H1 (cell line): ENCODE measurements around the gene SCAF11. TPM values are rescaled to one million over a fixed set of nuclear protein-coding genes. Genes with fewer than 3 reads are reported as not detected.

Experiments used
- CTCF ChIA-PET: fragments of 300-600 bp; sonication (Branson Sonifier 250); formaldehyde crosslinking; loops from one replicate; lab custom pipeline; 2021; ENCODE audit not compliant: partially characterized antibody; lab: Charles Lee
- POLR2A ChIA-PET: fragments of 300-600 bp; sonication (Branson Sonifier 250); formaldehyde crosslinking; loops from one replicate; lab custom pipeline; 2021; ENCODE audit warnings: inconsistent platforms; ENCODE audit not compliant: partially characterized antibody; lab: Charles Lee
- DNase-seq, 2 experiments: peaks; one replicate each; pipeline versions ENCODE4 v3.0.0 to v3.0.0-alpha.2; 2010 to 2022; ENCODE audit warnings: low spot score in 2 of 2, low read depth in 1 of 2, mixed read lengths in 1 of 2
- FAIRE-seq: peaks from 2 replicates; lab custom pipeline; 2011; peaks lifted over from hg19 to GRCh38; lab: Jason Lieb, UNC
- H2AFZ ChIP-seq: 2 replicates; pipeline ENCODE4 v1.8.1; 2012; ENCODE audit warnings: low read length, inconsistent platforms
- H2AK5ac ChIP-seq: 2 replicates; pipeline ENCODE4 v1.6.1; 2013; ENCODE audit warnings: low read depth, low read length
- H2BK120ac ChIP-seq: replicated peaks from 2 replicates; pipeline ENCODE3; 2013; ENCODE audit warnings: low read depth, low read length, inconsistent platforms
- H2BK12ac ChIP-seq: 2 replicates; pipeline ENCODE4 v1.6.1; 2013; ENCODE audit warnings: low read depth, low read length
- H2BK15ac ChIP-seq: 2 replicates; pipeline ENCODE4 v1.6.1; 2013; ENCODE audit warnings: low read length
- H2BK20ac ChIP-seq: 2 replicates; pipeline ENCODE4 v1.6.1; 2013; ENCODE audit warnings: low read length
- H2BK5ac ChIP-seq: 2 replicates; pipeline ENCODE4 v1.6.1; 2013; ENCODE audit warnings: low read depth, low read length
- H3K14ac ChIP-seq: 2 replicates; pipeline ENCODE4 v1.6.1; 2013; ENCODE audit warnings: inconsistent platforms; ENCODE audit not compliant: insufficient read length
- H3K18ac ChIP-seq: 2 replicates; pipeline ENCODE4 v1.6.1; 2013; ENCODE audit warnings: low read length; ENCODE audit errors: extremely low read depth
- H3K23ac ChIP-seq: 2 replicates; pipeline ENCODE4 v1.6.1; 2013; ENCODE audit warnings: inconsistent platforms; ENCODE audit not compliant: insufficient read length
- H3K23me2 ChIP-seq: 2 replicates; pipeline ENCODE4 v1.6.1; 2013; ENCODE audit warnings: low read depth, low read length
- H3K27ac ChIP-seq: 2 replicates; pipeline ENCODE4 v1.6.1; 2011; ENCODE audit warnings: low read depth, low read length, inconsistent platforms
- H3K27me3 ChIP-seq, 4 experiments: replicated peaks in 1 of 4; 1 replicate in 1 of 4; 2 replicates in 3 of 4; pipeline versions ENCODE4 v1.6.1 to v1.8.1; 2011 to 2013; ENCODE audit warnings: low read length in 3 of 4, mild to moderate bottlenecking in 3 of 4, inconsistent platforms in 2 of 4, mixed read lengths in 2 of 4, moderate library complexity in 1 of 4; ENCODE audit not compliant: control insufficient read depth in 3 of 4, insufficient read depth in 3 of 4; ENCODE audit errors: extremely low read depth in 1 of 4
- H3K36me3 ChIP-seq, 4 experiments: 2 replicates each; pipeline versions ENCODE4 v1.6.1 to v1.8.1; 2011 to 2013; ENCODE audit warnings: mild to moderate bottlenecking in 4 of 4, low read length in 3 of 4, moderate library complexity in 2 of 4, control low read depth in 1 of 4, inconsistent platforms in 1 of 4; ENCODE audit not compliant: insufficient read depth in 4 of 4, control insufficient read depth in 2 of 4
- H3K4ac ChIP-seq: replicated peaks from 2 replicates; pipeline ENCODE3; 2013; ENCODE audit warnings: low read length, low read depth, mixed read lengths, inconsistent platforms; ENCODE audit not compliant: insufficient read length
- H3K4me1 ChIP-seq, 4 experiments: replicated peaks in 1 of 4; 1 replicate in 1 of 4; 2 replicates in 3 of 4; pipeline versions ENCODE4 v1.6.1 to v1.8.1; 2011 to 2013; ENCODE audit warnings: low read length in 3 of 4, inconsistent platforms in 2 of 4, mixed read lengths in 1 of 4; ENCODE audit not compliant: insufficient read depth in 4 of 4, control insufficient read depth in 3 of 4
- H3K4me2 ChIP-seq, 2 experiments: 2 replicates each; pipeline versions ENCODE4 v1.6.1 to v1.8.1; 2011 to 2013; ENCODE audit warnings: low read depth in 2 of 2, low read length in 2 of 2, control low read depth in 1 of 2, inconsistent platforms in 1 of 2, mild to moderate bottlenecking in 1 of 2; ENCODE audit not compliant: insufficient read depth in 1 of 2
- H3K4me3 ChIP-seq, 4 experiments: fragments of 200-600, 300-600 bp in 1 of 4; sonication (generic), shearing (Covaris generic), sonication (Bioruptor Twin) in 1 of 4; 2 replicates each; pipeline versions ENCODE4 v1.5.1 to v1.8.1; 2011 to 2016; ENCODE audit warnings: low read length in 4 of 4, low read depth in 3 of 4, control low read depth in 2 of 4, inconsistent platforms in 2 of 4, mild to moderate bottlenecking in 2 of 4, mixed read lengths in 1 of 4, moderate library complexity in 1 of 4; ENCODE audit not compliant: insufficient read depth in 2 of 4; ENCODE audit errors: extremely low read depth in 1 of 4
- H3K56ac ChIP-seq: replicated peaks from 2 replicates; pipeline ENCODE3; 2013; ENCODE audit warnings: low read depth, mild to moderate bottlenecking, mixed read lengths, low read length, inconsistent platforms; ENCODE audit not compliant: insufficient read length
- H3K79me1 ChIP-seq: 2 replicates; pipeline ENCODE4 v1.6.1; 2013; ENCODE audit warnings: low read depth, low read length, control low read depth
- H3K79me2 ChIP-seq, 2 experiments: 2 replicates each; pipeline versions ENCODE4 v1.6.1 to v1.8.1; 2012 to 2013; ENCODE audit warnings: low read length in 2 of 2, mild to moderate bottlenecking in 2 of 2, inconsistent platforms in 1 of 2; ENCODE audit not compliant: insufficient read depth in 2 of 2, control insufficient read depth in 1 of 2
- H3K9ac ChIP-seq, 4 experiments: replicated peaks in 1 of 4; 1 replicate in 1 of 4; 2 replicates in 3 of 4; pipeline versions ENCODE4 v1.6.1 to v1.8.1; 2011 to 2013; ENCODE audit warnings: low read depth in 3 of 4, low read length in 3 of 4, control low read depth in 2 of 4, mild to moderate bottlenecking in 2 of 4, moderate library complexity in 2 of 4, inconsistent platforms in 1 of 4; ENCODE audit errors: extremely low read depth in 1 of 4
- H3K9me3 ChIP-seq, 2 experiments: 2 replicates each; pipeline versions ENCODE4 v1.6.1 to v1.8.1; 2012 to 2013; ENCODE audit warnings: mild to moderate bottlenecking in 2 of 2, moderate library complexity in 2 of 2, control low read depth in 1 of 2, inconsistent platforms in 1 of 2, low read depth in 1 of 2, low read length in 1 of 2, mixed read lengths in 1 of 2; ENCODE audit not compliant: insufficient read depth in 2 of 2
- H4K20me1 ChIP-seq, 2 experiments: replicated peaks in 1 of 2; 2 replicates each; pipeline versions ENCODE3 to v1.8.1; 2011 to 2013; ENCODE audit warnings: inconsistent platforms in 2 of 2, low read length in 2 of 2, mild to moderate bottlenecking in 1 of 2; ENCODE audit not compliant: insufficient read depth in 2 of 2, control insufficient read depth in 1 of 2
- H4K5ac ChIP-seq: 2 replicates; pipeline ENCODE4 v1.6.1; 2013; ENCODE audit warnings: low read length, low read depth, mixed read lengths, inconsistent platforms; ENCODE audit not compliant: insufficient read length
- H4K8ac ChIP-seq: 2 replicates; pipeline ENCODE4 v1.8.0; 2013; ENCODE audit warnings: mild to moderate bottlenecking, moderate library complexity, low read length, inconsistent platforms; ENCODE audit not compliant: insufficient read depth; ENCODE audit errors: extremely low read depth
- H4K91ac ChIP-seq: replicated peaks from 2 replicates; pipeline ENCODE3; 2013; ENCODE audit warnings: low read length, mixed read lengths, inconsistent platforms; ENCODE audit not compliant: insufficient read length
- WGBS, 2 experiments: shearing (Covaris generic) in 1 of 2; methylation state at CpG; one replicate each; pipeline versions ENCODE4 v1.1.6 to v1.1.7; 2013 to 2015; ENCODE audit warnings: low lambda C conversion rate in 2 of 2, mixed read lengths in 2 of 2, inconsistent platforms in 1 of 2, low coverage in 1 of 2, missing lambda C conversion rate in 1 of 2; ENCODE audit not compliant: insufficient replicate concordance in 2 of 2, insufficient coverage in 1 of 2, insufficient read length in 1 of 2; ENCODE audit errors: extremely low coverage in 1 of 2, missing lambda C conversion rate in 1 of 2; 5-methylcytosine and 5-hydroxymethylcytosine counted together
- polyA plus RNA-seq, 7 experiments: library from polyadenylated mRNA; depleted of rRNA in 3 of 7; stranded (reverse) in 5 of 7; unstranded in 2 of 7; fragments of >200 nt in 5 of 7; fragments of 200-250 nt in 2 of 7; gene quantifications; 1 replicate in 5 of 7; 2 replicates in 1 of 7; 4 replicates in 1 of 7; pipeline versions ENCODE4 v1.2.1 to v1.2.3, GENCODE V29; 2011 to 2013; ENCODE audit warnings: missing spikeins in 2 of 7, mixed read lengths in 2 of 7
- total RNA-seq: library from RNA; stranded (reverse); fragmentation: NEBNext Ultra II Directional; extraction: Animal tissue kit (Norgen Biotek cat#: 25700); gene quantifications from 2 replicates; pipeline ENCODE4 v1.2.1, GENCODE V29; 2021

Gene SCAF11
- total and polyA plus RNA-seq, 2 of the 8 experiments (the other 6 are each of a cell fraction or from before 2014, with no cell fraction given): 15.1 to 77.8 TPM

DNA sequence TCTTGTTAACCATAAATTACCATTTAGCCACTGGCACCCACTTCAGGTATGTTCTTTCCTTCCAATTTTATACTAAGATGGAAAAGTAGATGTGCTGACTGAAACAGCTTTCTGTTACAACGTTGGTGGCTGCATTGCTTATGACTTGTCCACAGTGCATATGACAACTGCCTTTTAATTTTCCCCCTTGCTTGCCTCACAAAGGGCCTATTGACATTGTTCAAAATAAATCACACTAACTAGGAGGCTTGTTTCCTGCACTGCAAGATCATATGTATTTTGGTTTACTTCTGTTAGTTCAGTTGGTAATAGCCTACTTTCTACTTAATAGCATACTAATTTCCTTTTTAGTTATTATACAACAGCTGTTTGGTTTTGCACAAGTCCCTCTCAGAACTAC is 55.4 kb downstream of the SCAF11 start:
- Histone ChIP-seq H2AK5ac (no peak overlapping the region), H2AFZ (no peak overlapping the region), H3K4ac (no peak overlapping the region), H3K27ac (no peak overlapping the region), H4K5ac (no peak overlapping the region), H3K9ac (no peak overlapping the region), H2BK120ac (no peak overlapping the region), H3K23me2 (no peaks in the 10 kb centered on the region), H3K23ac (no peak overlapping the region), H3K79me2 (no peaks in the 10 kb centered on the region), H3K4me2 (no peak overlapping the region), H4K91ac (no peak overlapping the region), H2BK5ac (no peak overlapping the region), H3K18ac (no peak overlapping the region), H3K14ac (no peak overlapping the region), H3K27me3 (no peaks in the 10 kb centered on the region), H3K4me3 (no peak overlapping the region), H3K4me1 (no peaks in the 10 kb centered on the region), H4K8ac (no peak overlapping the region), H3K56ac (no peak overlapping the region), H2BK12ac (no peak overlapping the region), H2BK20ac (no peak overlapping the region), H2BK15ac (no peak overlapping the region), H3K79me1 (no peaks in the 10 kb centered on the region), H3K9me3 (no peaks in the 10 kb centered on the region), H3K36me3 (peaks cover 0 to 16% (median 8%) of the 10 kb centered on the region in 4 experiments; a peak in 6 of 8 replicates), H4K20me1 (peaks cover 0 to 2% of the 10 kb centered on the region in 2 experiments)
- ChIA-PET POLR2A (interaction anchor here (0.6 kb wide), 1 partner anchor 14 kb away, joined by 3 read pairs; no protein-coding TSS in a partner anchor), CTCF (interaction anchor here (1.0 to 1.2 kb wide), 3 partner anchors 10 to 42 kb away, joined by 3 to 6 read pairs (median 3); no protein-coding TSS in a partner anchor)
- FAIRE-seq: no peak
- no peak for DNase-seq
- WGBS, 2 experiments: 85% methylated on average over 1 of the region's 1 CpG; no CpG with 5 or more reads in 1 of the 2 experiments
